ENCODE results near the gene BRIX1.

BRIX1 gene
- total RNA-seq, result 28.1 to 38.4 (median 36.8) reads per million in 3 donors

GRCh38 chr5:34915139-34915855 lies at the start of gene BRIX1, which contains the start of gene RAD1:
Gene BRIX1, plus strand, starts transcription at chr5:34915711. Its CDS starts 28 bp downstream, at chr5:34915739.
Gene RAD1, minus strand, starts transcription at chr5:34915504. Its CDS starts 612 bp downstream, at chr5:34914892.
- Histone ChIP-seq H3K27ac (ENCODE audit: insufficient read depth, low read length, poor library complexity, severe bottlenecking) (peak within 1 kb of the TSS; percentile 77), H3K9me3 (ENCODE audit: control insufficient read depth, low read length) (no peaks in the 10 kb centered on the region), H3K36me3 (ENCODE audit: control insufficient read depth, insufficient read depth, low read length) (peaks cover 21% of the 10 kb centered on the region), H3K4me1 (ENCODE audit: control insufficient read depth, insufficient read depth, low read length, poor library complexity, severe bottlenecking) (peaks cover 19% of the 10 kb centered on the region), H3K4me3 (ENCODE audit: insufficient read depth, low read depth, low read length, poor library complexity, severe bottlenecking) (peak within 1 kb of the TSS; percentile 78), H3K27me3 (replicated peaks; ENCODE audit: control insufficient read depth, insufficient read depth, low read length, poor library complexity, severe bottlenecking) (no peaks in the 10 kb centered on the region)
- DNase-seq, result peak; percentile 88 to 89 (median 88)

DNA sequence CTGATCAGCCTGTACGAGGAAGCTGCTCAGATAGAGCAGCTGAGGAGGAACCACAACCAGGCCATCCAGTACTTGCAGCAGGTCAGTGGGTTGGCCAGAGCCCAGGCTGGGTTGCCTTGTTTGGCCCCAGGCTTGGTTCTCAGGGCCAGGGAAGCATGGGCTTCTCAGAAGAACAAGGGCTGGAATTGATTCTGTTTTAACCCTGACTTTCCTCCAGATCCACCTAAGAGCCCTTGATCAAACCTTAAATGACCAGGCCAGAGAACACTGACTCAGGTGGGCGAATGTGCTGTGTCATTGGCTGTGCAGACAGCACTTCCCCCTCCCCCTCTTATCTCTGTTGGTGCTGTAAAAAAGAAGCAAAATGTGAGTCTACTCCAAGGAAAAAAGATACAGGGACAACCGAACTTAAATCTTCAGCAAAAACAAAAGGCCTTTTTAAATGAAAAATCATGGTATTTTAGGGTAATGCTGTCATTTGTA lies 48.5 kb upstream of the BRIX1 start:
- H3K4me1 ChIP-seq (ENCODE audit: control insufficient read depth, insufficient read depth, low read length, poor library complexity, severe bottlenecking), result no peaks in the 10 kb centered on the region
- no peak for DNase-seq
- H3K4me3 ChIP-seq (ENCODE audit: insufficient read depth, low read depth, low read length, poor library complexity, severe bottlenecking), result no peak overlapping the region
- no peak overlapping the region for H3K27ac ChIP-seq (ENCODE audit: insufficient read depth, low read length, poor library complexity, severe bottlenecking)
- H3K27me3 ChIP-seq (replicated peaks; ENCODE audit: control insufficient read depth, insufficient read depth, low read length, poor library complexity, severe bottlenecking), result no peaks in the 10 kb centered on the region
- no peaks in the 10 kb centered on the region for H3K9me3 ChIP-seq (ENCODE audit: control insufficient read depth, low read length)
- no peaks in the 10 kb centered on the region for H3K36me3 ChIP-seq (ENCODE audit: control insufficient read depth, insufficient read depth, low read length)

GRCh38 chr5:34867660-34868059 lies 47.9 kb upstream of the BRIX1 start:
- H3K36me3 ChIP-seq (ENCODE audit: control insufficient read depth, insufficient read depth, low read length), result no peaks in the 10 kb centered on the region

GRCh38 chr5:34868791-34869190 lies 46.7 kb upstream of the BRIX1 start:
- Histone ChIP-seq H3K4me1 (ENCODE audit: control insufficient read depth, insufficient read depth, low read length, poor library complexity, severe bottlenecking) (no peaks in the 10 kb centered on the region), H3K27ac (ENCODE audit: insufficient read depth, low read length, poor library complexity, severe bottlenecking) (no peak overlapping the region), H3K9me3 (ENCODE audit: control insufficient read depth, low read length) (no peaks in the 10 kb centered on the region), H3K27me3 (replicated peaks; ENCODE audit: control insufficient read depth, insufficient read depth, low read length, poor library complexity, severe bottlenecking) (no peaks in the 10 kb centered on the region), H3K4me3 (ENCODE audit: insufficient read depth, low read depth, low read length, poor library complexity, severe bottlenecking) (no peak overlapping the region), H3K36me3 (ENCODE audit: control insufficient read depth, insufficient read depth, low read length) (no peaks in the 10 kb centered on the region)
- no peak for DNase-seq

More at GRCh38 chr5:34867660-34868059, 47.9 kb upstream of the BRIX1 start:
- Histone ChIP-seq H3K27me3 (replicated peaks; ENCODE audit: control insufficient read depth, insufficient read depth, low read length, poor library complexity, severe bottlenecking) (no peaks in the 10 kb centered on the region), H3K27ac (ENCODE audit: insufficient read depth, low read length, poor library complexity, severe bottlenecking) (no peak overlapping the region), H3K4me3 (ENCODE audit: insufficient read depth, low read depth, low read length, poor library complexity, severe bottlenecking) (no peak overlapping the region), H3K4me1 (ENCODE audit: control insufficient read depth, insufficient read depth, low read length, poor library complexity, severe bottlenecking) (no peaks in the 10 kb centered on the region), H3K9me3 (ENCODE audit: control insufficient read depth, low read length) (no peaks in the 10 kb centered on the region)
- DNase-seq, result no peak

DNA sequence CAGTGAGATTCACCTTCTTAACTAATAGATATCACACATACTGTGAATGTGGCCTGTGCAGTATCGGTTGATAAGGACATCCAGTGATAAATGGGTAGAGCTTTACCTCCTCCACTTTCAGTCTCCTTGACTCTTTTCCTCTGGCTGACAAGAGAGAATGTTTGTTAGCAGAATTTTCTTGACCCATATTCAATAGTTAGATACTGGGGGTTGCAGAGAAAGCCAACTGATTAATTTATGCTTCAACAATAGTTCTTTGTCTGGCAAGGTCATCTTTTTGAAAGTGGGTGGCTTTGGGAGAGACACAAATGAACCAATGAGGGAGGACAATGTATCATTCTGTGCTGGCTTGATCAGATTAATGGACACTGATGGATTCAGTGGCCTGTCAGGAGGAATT lies 46.3 kb upstream of the BRIX1 start:
- H3K9me3 ChIP-seq (ENCODE audit: control insufficient read depth, low read length), result no peaks in the 10 kb centered on the region
- no peak overlapping the region for H3K27ac ChIP-seq (ENCODE audit: insufficient read depth, low read length, poor library complexity, severe bottlenecking)
- H3K4me3 ChIP-seq (ENCODE audit: insufficient read depth, low read depth, low read length, poor library complexity, severe bottlenecking), result no peak overlapping the region
- no peaks in the 10 kb centered on the region for H3K36me3 ChIP-seq (ENCODE audit: control insufficient read depth, insufficient read depth, low read length)
- H3K27me3 ChIP-seq (replicated peaks; ENCODE audit: control insufficient read depth, insufficient read depth, low read length, poor library complexity, severe bottlenecking), result no peaks in the 10 kb centered on the region
- H3K4me1 ChIP-seq (ENCODE audit: control insufficient read depth, insufficient read depth, low read length, poor library complexity, severe bottlenecking), result no peaks in the 10 kb centered on the region
- DNase-seq, result no peak

- no peaks in the 10 kb centered on the region for H3K4me1 ChIP-seq (ENCODE audit: control insufficient read depth, insufficient read depth, low read length, poor library complexity, severe bottlenecking)
- no peak for DNase-seq
- H3K4me3 ChIP-seq (ENCODE audit: insufficient read depth, low read depth, low read length, poor library complexity, severe bottlenecking), result no peak overlapping the region
- no peaks in the 10 kb centered on the region for H3K9me3 ChIP-seq (ENCODE audit: control insufficient read depth, low read length)
- no peak overlapping the region for H3K27ac ChIP-seq (ENCODE audit: insufficient read depth, low read length, poor library complexity, severe bottlenecking)
- H3K27me3 ChIP-seq (replicated peaks; ENCODE audit: control insufficient read depth, insufficient read depth, low read length, poor library complexity, severe bottlenecking), result no peaks in the 10 kb centered on the region
- no peaks in the 10 kb centered on the region for H3K36me3 ChIP-seq (ENCODE audit: control insufficient read depth, insufficient read depth, low read length)
These were observed 45.1 kb upstream of the BRIX1 start for GRCh38 chr5:34870382-34870781.

GRCh38 chr5:34876275-34876674 lies 39.2 kb upstream of the BRIX1 start:
- Histone ChIP-seq H3K4me1 (ENCODE audit: control insufficient read depth, insufficient read depth, low read length, poor library complexity, severe bottlenecking) (no peaks in the 10 kb centered on the region), H3K4me3 (ENCODE audit: insufficient read depth, low read depth, low read length, poor library complexity, severe bottlenecking) (no peak overlapping the region), H3K27me3 (replicated peaks; ENCODE audit: control insufficient read depth, insufficient read depth, low read length, poor library complexity, severe bottlenecking) (peaks cover 3% of the 10 kb centered on the region), H3K36me3 (ENCODE audit: control insufficient read depth, insufficient read depth, low read length) (no peaks in the 10 kb centered on the region), H3K9me3 (ENCODE audit: control insufficient read depth, low read length) (no peaks in the 10 kb centered on the region), H3K27ac (ENCODE audit: insufficient read depth, low read length, poor library complexity, severe bottlenecking) (no peak overlapping the region)
- no peak for DNase-seq

DNA sequence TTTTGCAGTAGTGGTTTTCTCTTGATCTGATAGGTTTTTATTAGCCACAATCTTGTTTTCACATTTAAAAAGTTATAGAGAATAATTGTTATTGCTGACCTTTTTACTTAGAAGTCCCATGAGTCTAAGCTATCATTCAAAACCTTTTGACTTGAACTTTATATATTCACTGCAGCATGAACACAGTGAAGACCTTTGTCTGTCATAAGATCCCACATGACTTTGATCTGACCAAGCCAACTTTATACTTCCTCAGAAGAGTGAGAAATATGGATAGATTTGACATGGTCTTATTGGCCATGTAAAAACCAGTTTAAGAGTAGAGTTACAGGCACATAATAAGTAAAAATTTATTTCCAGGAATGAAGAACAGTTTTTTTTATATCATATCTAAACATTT lies 34.3 kb upstream of the BRIX1 start:
- Histone ChIP-seq H3K27me3 (replicated peaks; ENCODE audit: control insufficient read depth, insufficient read depth, low read length, poor library complexity, severe bottlenecking) (peaks cover 3% of the 10 kb centered on the region), H3K4me3 (ENCODE audit: insufficient read depth, low read depth, low read length, poor library complexity, severe bottlenecking) (no peak overlapping the region), H3K27ac (ENCODE audit: insufficient read depth, low read length, poor library complexity, severe bottlenecking) (no peak overlapping the region), H3K9me3 (ENCODE audit: control insufficient read depth, low read length) (no peaks in the 10 kb centered on the region), H3K36me3 (ENCODE audit: control insufficient read depth, insufficient read depth, low read length) (no peaks in the 10 kb centered on the region), H3K4me1 (ENCODE audit: control insufficient read depth, insufficient read depth, low read length, poor library complexity, severe bottlenecking) (no peaks in the 10 kb centered on the region)
- DNase-seq, result no peak

GRCh38 chr5:34886392-34887119 lies 29.0 kb upstream of the BRIX1 start:
- no peak for DNase-seq
- no peaks in the 10 kb centered on the region for H3K36me3 ChIP-seq (ENCODE audit: control insufficient read depth, insufficient read depth, low read length)
- no peaks in the 10 kb centered on the region for H3K4me1 ChIP-seq (ENCODE audit: control insufficient read depth, insufficient read depth, low read length, poor library complexity, severe bottlenecking)
- H3K27ac ChIP-seq (ENCODE audit: insufficient read depth, low read length, poor library complexity, severe bottlenecking), result no peak overlapping the region
- no peaks in the 10 kb centered on the region for H3K9me3 ChIP-seq (ENCODE audit: control insufficient read depth, low read length)
- H3K4me3 ChIP-seq (ENCODE audit: insufficient read depth, low read depth, low read length, poor library complexity, severe bottlenecking), result no peak overlapping the region
- H3K27me3 ChIP-seq (replicated peaks; ENCODE audit: control insufficient read depth, insufficient read depth, low read length, poor library complexity, severe bottlenecking), result no peaks in the 10 kb centered on the region

DNA sequence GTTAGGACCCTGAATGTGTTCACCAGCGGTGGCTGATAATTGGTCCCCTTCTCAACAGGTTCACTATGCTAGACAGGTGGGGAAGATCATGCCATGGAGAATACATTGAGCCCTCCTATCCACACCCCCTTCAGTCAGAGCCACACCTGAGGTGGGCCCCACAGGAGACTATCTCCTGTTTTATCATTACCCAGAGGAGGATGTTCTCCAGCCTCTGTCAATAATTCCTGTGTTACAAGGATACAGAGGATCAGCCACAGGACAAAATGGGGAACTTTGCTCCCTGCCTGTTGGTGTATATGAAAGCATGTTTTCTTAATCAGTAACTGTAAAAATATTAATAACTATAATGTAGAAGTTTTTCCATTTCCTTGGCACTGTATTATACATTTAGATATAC lies 26.1 kb upstream of the BRIX1 start:
- DNase-seq, result no peak
- no peaks in the 10 kb centered on the region for H3K9me3 ChIP-seq (ENCODE audit: control insufficient read depth, low read length)
- no peak overlapping the region for H3K27ac ChIP-seq (ENCODE audit: insufficient read depth, low read length, poor library complexity, severe bottlenecking)
- H3K36me3 ChIP-seq (ENCODE audit: control insufficient read depth, insufficient read depth, low read length), result no peaks in the 10 kb centered on the region
- H3K27me3 ChIP-seq (replicated peaks; ENCODE audit: control insufficient read depth, insufficient read depth, low read length, poor library complexity, severe bottlenecking), result no peaks in the 10 kb centered on the region
- H3K4me3 ChIP-seq (ENCODE audit: insufficient read depth, low read depth, low read length, poor library complexity, severe bottlenecking), result no peak overlapping the region
- no peaks in the 10 kb centered on the region for H3K4me1 ChIP-seq (ENCODE audit: control insufficient read depth, insufficient read depth, low read length, poor library complexity, severe bottlenecking)

Measured in effector memory CD4-positive, alpha-beta T cell (primary cell).